Measurements from ENCODE around the gene PFDN6. TPM values are rescaled to one million over a fixed set of nuclear protein-coding genes. Genes with fewer than 3 reads are reported as not detected.
A peak's percentile ranks its signal among the peaks of the same experiment; 100 is the strongest.

The PFDN6 gene
- total RNA-seq, 1 experiment from 2014 or later, result 182 TPM

- no peak for DNase-seq (ENCODE audit: low read depth)
Observed at GRCh38 chr6:33316603-33317418, 27.4 kb downstream of the PFDN6 start.

- no peak for DNase-seq (ENCODE audit: low read depth)
Observed at GRCh38 chr6:33317419-33317668, 27.9 kb downstream of the PFDN6 start.

- peak; percentile 99 for DNase-seq (ENCODE audit: low read depth)
Observed at GRCh38 chr6:33317669-33318425, 28.4 kb downstream of the PFDN6 start, which contains the start of gene ZBTB22. ZBTB22 (minus strand) TSS chr6:33317744; CDS start chr6:33316916, 828 bp downstream.

GRCh38 chr6:33318426-33319073 is 29.1 kb downstream of the PFDN6 start:
- no peak for DNase-seq (ENCODE audit: low read depth)

- no peak for DNase-seq (ENCODE audit: low read depth)
Observed at GRCh38 chr6:33319939-33320314, 30.5 kb downstream of the PFDN6 start.

- DNase-seq (ENCODE audit: low read depth), result peak; percentile 90
Observed at GRCh38 chr6:33320315-33321181, 31.1 kb downstream of the PFDN6 start.

- no peak for DNase-seq (ENCODE audit: low read depth)
Observed at GRCh38 chr6:33321227-33321626, 31.8 kb downstream of the PFDN6 start.

GRCh38 chr6:33323623-33323948 is 34.2 kb downstream of the PFDN6 start:
- DNase-seq (ENCODE audit: low read depth), result no peak

- no peak for DNase-seq (ENCODE audit: low read depth)
Observed at GRCh38 chr6:33324125-33324524, 34.7 kb downstream of the PFDN6 start.

- peak; percentile 53 for DNase-seq (ENCODE audit: low read depth)
Observed at GRCh38 chr6:33329058-33329457, 39.7 kb downstream of the PFDN6 start.

- no peak for DNase-seq (ENCODE audit: low read depth)
Observed at GRCh38 chr6:33330736-33331135, 41.3 kb downstream of the PFDN6 start.

- DNase-seq (ENCODE audit: low read depth), result no peak
Observed at GRCh38 chr6:33333666-33334065, 44.3 kb downstream of the PFDN6 start.

- DNase-seq (ENCODE audit: low read depth), result no peak
Observed at GRCh38 chr6:33335916-33336315, 46.5 kb downstream of the PFDN6 start.

- DNase-seq (ENCODE audit: low read depth), result no peak
Observed at GRCh38 chr6:33336495-33336894, 47.1 kb downstream of the PFDN6 start.

GRCh38 chr6:33339193-33339592 is 49.8 kb downstream of the PFDN6 start:
- no peak for DNase-seq (ENCODE audit: low read depth)

Other genes starting within 250 kb of the PFDN6 start
- 4.2 and 13.8 TPM in 2 replicates for gene HLA-DPA1, start 216.0 kb upstream of the PFDN6 start, total RNA-seq (2014; rRNA removed; shearing (Covaris generic))
- 25.4 and 34.6 TPM in 2 replicates for gene HLA-DPB1, start 213.6 kb upstream of the PFDN6 start, total RNA-seq (2014; rRNA removed; shearing (Covaris generic))
- 1.6 and 5.5 TPM in 2 replicates for gene COL11A2, start 97.1 kb upstream of the PFDN6 start, total RNA-seq (2014; rRNA removed; shearing (Covaris generic))
- 21.4 and 27.3 TPM in 2 replicates for gene RXRB, start 88.9 kb upstream of the PFDN6 start, total RNA-seq (2014; rRNA removed; shearing (Covaris generic))
- gene SLC39A7, start 88.7 kb upstream of the PFDN6 start, total RNA-seq (2014; rRNA removed; shearing (Covaris generic)), result 104 and 121 TPM in 2 replicates
- gene HSD17B8, start 84.9 kb upstream of the PFDN6 start, total RNA-seq (2014; rRNA removed; shearing (Covaris generic)), result 3.3 and 8.2 TPM in 2 replicates
- 43.4 and 44.9 TPM in 2 replicates for gene RING1, start 81.1 kb upstream of the PFDN6 start, total RNA-seq (2014; rRNA removed; shearing (Covaris generic))
- 33.4 and 37.4 TPM in 2 replicates for gene VPS52, start 17.7 kb upstream of the PFDN6 start, total RNA-seq (2014; rRNA removed; shearing (Covaris generic))
- gene RPS18, start 17.5 kb upstream of the PFDN6 start, total RNA-seq (2014; rRNA removed; shearing (Covaris generic)), result 5,669 and 7,419 TPM in 2 replicates
- 0.40 and 1.9 TPM in 2 replicates for gene B3GALT4, start 12.5 kb upstream of the PFDN6 start, total RNA-seq (2014; rRNA removed; shearing (Covaris generic))
- 286 and 362 TPM in 2 replicates for gene WDR46, start 362 bp upstream of the PFDN6 start, total RNA-seq (2014; rRNA removed; shearing (Covaris generic))
- gene RGL2, start 9.3 kb downstream of the PFDN6 start, total RNA-seq (2014; rRNA removed; shearing (Covaris generic)), result 16.7 and 19.2 TPM in 2 replicates
- 63.6 and 71.1 TPM in 2 replicates for gene TAPBP, start 24.5 kb downstream of the PFDN6 start, total RNA-seq (2014; rRNA removed; shearing (Covaris generic))
- 4.9 and 11.2 TPM in 2 replicates for gene ZBTB22, start 28.1 kb downstream of the PFDN6 start, total RNA-seq (2014; rRNA removed; shearing (Covaris generic))
- gene DAXX, start 33.4 kb downstream of the PFDN6 start, total RNA-seq (2014; rRNA removed; shearing (Covaris generic)), result 77.0 and 83.4 TPM in 2 replicates
- gene KIFC1, start 102.2 kb downstream of the PFDN6 start, total RNA-seq (2014; rRNA removed; shearing (Covaris generic)), result 122 and 148 TPM in 2 replicates
- 14.3 and 18.5 TPM in 2 replicates for gene PHF1, start 121.4 kb downstream of the PFDN6 start, total RNA-seq (2014; rRNA removed; shearing (Covaris generic))
- gene CUTA, start 128.5 kb downstream of the PFDN6 start, total RNA-seq (2014; rRNA removed; shearing (Covaris generic)), result 208 and 223 TPM in 2 replicates
- 1.1 and 3.7 TPM in 2 replicates for gene SYNGAP1, start 130.5 kb downstream of the PFDN6 start, total RNA-seq (2014; rRNA removed; shearing (Covaris generic))
- 7.5 and 9.0 TPM in 2 replicates for gene ZBTB9, start 165.0 kb downstream of the PFDN6 start, total RNA-seq (2014; rRNA removed; shearing (Covaris generic))

All from Daoy (cell line).